Endothelial cell of umbilical vein (primary cell): Measurements from ENCODE around the gene KIF26B. TPM values are rescaled to one million over a fixed set of nuclear protein-coding genes. Genes with fewer than 3 reads are reported as not detected.

Experiments used
- BruUV-seq: library from RNA; stranded (reverse); fragments of 400-500 nt; replicated peaks from 2 replicates; lab custom pipeline; 2021; lab: Mats Ljungman, UMichigan
- CTCF ChIA-PET: fragments of 300-600, 350-600 bp; sonication (Branson Sonifier 250); formaldehyde crosslinking; loops from one replicate; lab custom pipeline; 2021; ENCODE audit warnings: antibody characterized with exemption, inconsistent platforms; lab: Charles Lee
- POLR2A ChIA-PET: fragments of 300-600, 350-600 bp; sonication (Branson Sonifier 250); formaldehyde crosslinking; loops from one replicate; lab custom pipeline; 2021; ENCODE audit warnings: antibody characterized with exemption, inconsistent platforms; lab: Charles Lee
- DNase-seq: peaks from one replicate; pipeline ENCODE4 v3.0.0-alpha.2; 2011; ENCODE audit warnings: low read depth, low spot score
- FAIRE-seq: peaks from 2 replicates; lab custom pipeline; 2011; peaks lifted over from hg19 to GRCh38; lab: Jason Lieb, UNC
- H2AFZ ChIP-seq: 2 replicates; pipeline ENCODE4 v1.6.0; 2012; ENCODE audit warnings: low read depth, low read length, control low read depth, inconsistent platforms
- H3K27ac ChIP-seq: 2 replicates; pipeline ENCODE4 v1.5.1; 2011; ENCODE audit warnings: low read depth, mild to moderate bottlenecking, control low read depth, low read length, moderate library complexity; ENCODE audit not compliant: insufficient read depth
- H3K27me3 ChIP-seq, 2 experiments: 2 replicates each; pipeline versions ENCODE4 v1.6.0 to v1.6.1; 2011; ENCODE audit warnings: low read length in 2 of 2, mixed read lengths in 1 of 2; ENCODE audit not compliant: control insufficient read depth in 2 of 2, insufficient read depth in 2 of 2
- H3K36me3 ChIP-seq, 2 experiments: 2 replicates in 1 of 2; 3 replicates in 1 of 2; pipeline ENCODE4 v1.5.1; 2011; ENCODE audit warnings: low read length in 2 of 2, mild to moderate bottlenecking in 1 of 2, moderate library complexity in 1 of 2; ENCODE audit not compliant: control insufficient read depth in 2 of 2, insufficient read depth in 2 of 2; ENCODE audit errors: extremely low read depth in 1 of 2
- H3K4me1 ChIP-seq: 3 replicates; pipeline ENCODE4 v1.5.1; 2011; ENCODE audit warnings: mild to moderate bottlenecking, low read length; ENCODE audit not compliant: control insufficient read depth, insufficient read depth; ENCODE audit errors: extremely low read depth
- H3K4me2 ChIP-seq: 2 replicates; pipeline ENCODE4 v1.6.1; 2011; ENCODE audit warnings: low read length, control low read depth, mixed read lengths; ENCODE audit not compliant: insufficient read depth
- H3K4me3 ChIP-seq, 3 experiments: fragments of 200-600 bp in 1 of 3; sonication (generic), shearing (Covaris generic) in 1 of 3; replicated peaks in 1 of 3; 2 replicates each; pipeline ENCODE4 v1.5.1; 2011 to 2016; ENCODE audit warnings: control low read depth in 3 of 3, low read length in 3 of 3, mild to moderate bottlenecking in 2 of 3, inconsistent platforms in 1 of 3, low read depth in 1 of 3, moderate library complexity in 1 of 3; ENCODE audit not compliant: insufficient read depth in 1 of 3
- H3K79me2 ChIP-seq: 2 replicates; pipeline ENCODE4 v1.6.0; 2012; ENCODE audit warnings: low read length, inconsistent platforms; ENCODE audit not compliant: control insufficient read depth, insufficient read depth
- H3K9ac ChIP-seq: replicated peaks from 2 replicates; pipeline ENCODE3; 2011; ENCODE audit warnings: low read length, control low read depth; ENCODE audit not compliant: insufficient read depth; ENCODE audit errors: extremely low read depth
- H3K9me1 ChIP-seq: replicated peaks from 3 replicates; pipeline ENCODE4 v1.6.0; 2011; ENCODE audit warnings: mild to moderate bottlenecking, low read length; ENCODE audit not compliant: control insufficient read depth, insufficient read depth; ENCODE audit errors: extremely low read depth
- H3K9me3 ChIP-seq: replicated peaks from 2 replicates; pipeline ENCODE4 v1.5.1; 2012; ENCODE audit warnings: low read length, inconsistent platforms; ENCODE audit not compliant: control insufficient read depth, insufficient read depth
- H4K20me1 ChIP-seq: replicated peaks from 2 replicates; pipeline ENCODE3; 2011; ENCODE audit warnings: mild to moderate bottlenecking, low read length; ENCODE audit not compliant: control insufficient read depth, insufficient read depth; ENCODE audit errors: extremely low read depth
- EZH2 ChIP-seq: IDR thresholded peaks from 2 replicates; pipeline ENCODE4 v1.6.1; 2012; ENCODE audit warnings: borderline replicate concordance, low read depth, mild to moderate bottlenecking, moderate library complexity, low read length, inconsistent platforms; ENCODE audit not compliant: severe bottlenecking
- FOS ChIP-seq: IDR thresholded peaks from 2 replicates; pipeline ENCODE4 v1.6.1; 2011; ENCODE audit warnings: mild to moderate bottlenecking, low read length, moderate library complexity, borderline replicate concordance; ENCODE audit not compliant: insufficient read depth
- GATA2 ChIP-seq: IDR thresholded peaks from 2 replicates; pipeline ENCODE4 v1.7.0; 2011; ENCODE audit warnings: low read depth, mild to moderate bottlenecking, moderate library complexity, mixed read lengths, low read length; ENCODE audit not compliant: insufficient read length, insufficient read depth
- JUN ChIP-seq: IDR thresholded peaks from 2 replicates; pipeline ENCODE4 v1.6.1; 2011; ENCODE audit warnings: borderline replicate concordance, low read depth; ENCODE audit not compliant: insufficient read length, insufficient read depth
- MYC ChIP-seq: IDR thresholded peaks from one replicate; pipeline ENCODE4 v1.6.1; 2011; ENCODE audit warnings: mild to moderate bottlenecking, low read depth, low read length
- POLR2A ChIP-seq: IDR thresholded peaks from 2 replicates; pipeline ENCODE4 v1.6.1; 2012; ENCODE audit warnings: low read depth, mild to moderate bottlenecking, control low read depth, low read length
- POLR2AphosphoS5 ChIP-seq: IDR thresholded peaks from 2 replicates; pipeline ENCODE4 v1.6.1; 2012; ENCODE audit warnings: low read depth, mild to moderate bottlenecking, control low read depth, low read length, moderate library complexity; ENCODE audit not compliant: insufficient read depth
- dilution Hi-C: fragments of 300-500 bp; cut with MboI; formaldehyde crosslinking; loops from one replicate; pipeline ENCODE4 v1.15.0; 2019; ENCODE audit warnings: low sequenced_read_pairs; ENCODE audit not compliant: extremely low pct_ligation_motif_present
- intact Hi-C: fragments of 100-400 bp; cut with micrococcal nuclease; formaldehyde crosslinking; loops from one replicate; pipeline ENCODE4 v1.10.0; 2022
- polyA plus RNA-seq, 4 experiments: library from polyadenylated mRNA; depleted of rRNA in 3 of 4; stranded (reverse) in 3 of 4; unstranded in 1 of 4; fragments of >200 nt; gene quantifications; 2 replicates each; pipeline versions ENCODE4 v1.2.1 to v1.2.3, GENCODE V29; 2011 to 2012; ENCODE audit warnings: missing spikeins in 1 of 4
- total RNA-seq: library from RNA; stranded (reverse); gene quantifications from 2 replicates; pipeline ENCODE4 v1.2.3, GENCODE V29; 2021
- TF ChIP-seq, protein P1 (sequence below), 2 donors: IDR thresholded peaks; 1 replicate in 1 of 2; 2 replicates in 1 of 2; pipeline ENCODE4 v1.5.1; 2011; ENCODE audit warnings: low read length in 2 of 2, mild to moderate bottlenecking in 2 of 2, moderate library complexity in 2 of 2, control low read depth in 1 of 2, inconsistent platforms in 1 of 2, low read depth in 1 of 2; ENCODE audit not compliant: insufficient read depth in 1 of 2; ENCODE audit errors: extremely low read depth in 1 of 2
- TF ChIP-seq, protein P2 (sequence below): IDR thresholded peaks from 2 replicates; pipeline ENCODE4 v1.6.1; 2011; ENCODE audit not compliant: insufficient read depth, insufficient read length

The KIF26B gene
- total and polyA plus RNA-seq, 2 donors (not counting 3 experiments of a cell fraction or from before 2014, with no cell fraction given) = 0.04 to 0.49 TPM

DNA sequence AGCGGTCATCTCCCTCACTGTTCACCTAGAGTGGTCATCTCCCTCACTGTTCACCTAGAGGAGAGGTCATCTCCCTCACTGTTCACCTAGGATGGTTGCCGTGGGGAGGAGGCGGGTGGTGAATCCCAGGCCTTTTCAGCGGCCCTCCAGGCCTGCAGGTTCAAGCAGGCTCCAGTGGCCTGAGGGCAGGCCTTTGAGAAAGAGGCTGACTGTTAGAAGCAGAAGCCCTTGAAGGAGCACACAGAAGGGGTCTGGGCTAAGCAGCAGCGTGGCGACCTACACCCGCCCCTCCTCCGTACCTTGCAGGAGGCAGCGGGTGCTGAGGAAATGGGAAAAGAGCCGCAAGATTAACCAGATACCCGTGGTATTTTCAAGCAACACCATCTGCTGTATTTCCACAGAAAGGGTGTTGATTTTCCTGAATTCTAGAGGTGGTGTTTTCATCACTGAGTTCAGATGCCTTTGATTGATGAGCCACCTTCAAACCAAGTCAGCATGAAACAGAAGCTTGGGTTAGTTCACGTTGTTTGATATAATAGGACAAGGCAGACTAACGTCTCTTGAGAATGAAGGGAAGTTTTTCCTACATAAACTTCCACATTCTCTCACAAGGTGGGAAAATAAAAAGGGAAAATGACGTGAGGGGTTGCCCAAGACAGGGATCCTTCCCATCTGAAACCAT, 289.5 kb downstream of the KIF26B start:
- H3K9ac ChIP-seq = no peak overlapping the region
- dilution Hi-C loops (no loop called here), intact Hi-C loops (no loop called here)
- no peaks in the 10 kb centered on the region for H3K27me3 ChIP-seq
- no peak for FAIRE-seq
- no TSS peak for BruUV-seq
- no peaks in the 10 kb centered on the region for H3K79me2 ChIP-seq
- H2AFZ ChIP-seq = no peak overlapping the region
- no peak overlapping the region for H3K4me2 ChIP-seq
- ChIA-PET CTCF (no interaction called here), POLR2A (no interaction called here)
- no peak for DNase-seq
- TF ChIP-seq GATA2 (no peak), POLR2AphosphoS5 (no peak), JUN (no peak), MYC (no peak), FOS (no peak), POLR2A (no peak), EZH2 (no peak)
- TF ChIP-seq, protein P1, sequence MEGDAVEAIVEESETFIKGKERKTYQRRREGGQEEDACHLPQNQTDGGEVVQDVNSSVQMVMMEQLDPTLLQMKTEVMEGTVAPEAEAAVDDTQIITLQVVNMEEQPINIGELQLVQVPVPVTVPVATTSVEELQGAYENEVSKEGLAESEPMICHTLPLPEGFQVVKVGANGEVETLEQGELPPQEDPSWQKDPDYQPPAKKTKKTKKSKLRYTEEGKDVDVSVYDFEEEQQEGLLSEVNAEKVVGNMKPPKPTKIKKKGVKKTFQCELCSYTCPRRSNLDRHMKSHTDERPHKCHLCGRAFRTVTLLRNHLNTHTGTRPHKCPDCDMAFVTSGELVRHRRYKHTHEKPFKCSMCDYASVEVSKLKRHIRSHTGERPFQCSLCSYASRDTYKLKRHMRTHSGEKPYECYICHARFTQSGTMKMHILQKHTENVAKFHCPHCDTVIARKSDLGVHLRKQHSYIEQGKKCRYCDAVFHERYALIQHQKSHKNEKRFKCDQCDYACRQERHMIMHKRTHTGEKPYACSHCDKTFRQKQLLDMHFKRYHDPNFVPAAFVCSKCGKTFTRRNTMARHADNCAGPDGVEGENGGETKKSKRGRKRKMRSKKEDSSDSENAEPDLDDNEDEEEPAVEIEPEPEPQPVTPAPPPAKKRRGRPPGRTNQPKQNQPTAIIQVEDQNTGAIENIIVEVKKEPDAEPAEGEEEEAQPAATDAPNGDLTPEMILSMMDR (IDR thresholded peaks at IDR 0.05; ENCODE audit: extremely low read depth in 1 of 2, insufficient read depth in 1 of 2, low read depth in 1 of 2, low read length in 2 of 2) = no peak
- TF ChIP-seq, protein P2, sequence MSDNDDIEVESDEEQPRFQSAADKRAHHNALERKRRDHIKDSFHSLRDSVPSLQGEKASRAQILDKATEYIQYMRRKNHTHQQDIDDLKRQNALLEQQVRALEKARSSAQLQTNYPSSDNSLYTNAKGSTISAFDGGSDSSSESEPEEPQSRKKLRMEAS = no peak
- H3K36me3 ChIP-seq = no peaks in the 10 kb centered on the region
- no peak overlapping the region for H3K27ac ChIP-seq
- H3K9me1 ChIP-seq = no peaks in the 10 kb centered on the region
- H3K9me3 ChIP-seq = no peaks in the 10 kb centered on the region
- H3K4me1 ChIP-seq = no peaks in the 10 kb centered on the region
- no peaks in the 10 kb centered on the region for H4K20me1 ChIP-seq
- no peak overlapping the region for H3K4me3 ChIP-seq
